ENCODE data around the gene KCNAB2.

KCNAB2 gene

DNA sequence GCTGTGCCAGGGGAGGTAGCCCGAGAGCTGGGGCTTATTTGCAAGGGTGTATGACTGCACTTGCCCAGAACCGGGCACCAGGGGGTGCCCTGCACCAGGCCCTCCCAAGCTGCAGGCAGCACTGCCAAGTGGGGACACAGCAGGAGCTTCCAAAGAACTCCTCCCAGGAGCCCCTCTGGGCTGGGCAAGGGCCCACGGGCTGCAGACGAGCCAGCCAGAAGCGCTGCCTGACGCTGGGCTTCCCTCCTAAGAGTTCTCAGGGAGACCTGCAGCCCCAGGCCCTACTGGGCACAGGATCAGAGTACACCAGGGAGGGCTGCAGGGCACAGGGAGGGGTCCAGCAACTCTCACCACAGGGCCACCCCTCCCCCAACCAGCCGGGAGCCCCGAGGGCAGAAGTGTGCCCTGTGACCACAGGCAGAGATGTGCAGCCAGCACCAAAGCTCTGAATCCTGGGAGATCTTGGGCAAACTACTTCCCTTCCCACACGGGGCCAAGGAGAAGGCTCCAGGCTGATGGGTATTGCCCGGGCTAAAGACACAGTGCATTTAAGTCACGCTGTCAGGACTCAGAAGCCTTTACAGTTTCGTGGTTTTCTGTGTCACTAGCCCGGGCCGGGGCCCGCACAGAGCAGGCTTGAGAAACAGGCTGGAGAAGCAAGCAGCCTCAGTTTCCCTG lies 63.4 kb downstream of the KCNAB2 start:
- DNase-seq (ENCODE audit: low read depth in 3 of 3): peak in 1 of 3 experiments; percentile 12

DNA sequence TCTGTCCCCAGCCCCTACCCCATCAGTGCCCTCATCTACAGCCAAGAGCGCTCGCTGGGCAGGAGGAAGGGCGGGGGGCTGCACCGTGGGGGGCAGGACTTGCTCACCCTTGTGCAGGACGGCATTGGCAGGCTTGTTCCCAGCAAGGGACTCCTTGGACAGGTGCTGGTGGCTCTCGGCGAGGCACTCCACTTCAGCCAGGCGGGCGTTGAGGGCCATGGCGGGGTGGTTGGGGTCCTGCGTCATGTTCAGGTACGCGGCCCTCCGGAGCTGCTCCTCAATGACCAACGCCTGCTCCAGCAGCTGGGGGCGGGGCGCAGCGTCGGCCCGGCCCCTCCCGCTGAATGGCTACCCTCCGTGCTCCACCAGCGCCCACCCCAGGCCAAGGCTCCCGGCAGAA lies 64.0 kb downstream of the KCNAB2 start:
- no peak for DNase-seq (ENCODE audit: low read depth in 3 of 3)

DNA sequence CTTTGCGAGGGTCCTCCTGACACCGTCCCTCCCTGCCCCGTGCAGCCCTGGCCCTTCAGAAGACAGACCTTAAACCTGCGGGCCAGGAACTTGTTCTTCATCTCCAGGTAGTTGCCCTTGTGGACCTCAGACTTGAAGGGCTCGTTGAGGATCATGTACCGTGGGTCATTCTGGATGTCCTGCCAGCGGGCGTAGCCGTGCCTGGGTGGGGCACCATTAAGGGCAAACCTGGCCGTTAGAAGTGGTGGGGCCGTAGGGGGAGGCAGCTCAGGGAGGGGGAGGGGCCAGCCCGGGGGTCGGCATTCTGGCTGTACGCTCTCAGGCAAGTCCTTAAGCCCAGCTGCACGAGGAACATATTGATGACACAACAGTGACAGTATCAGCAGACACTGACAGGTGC lies 64.6 kb downstream of the KCNAB2 start:
- no peak for DNase-seq (ENCODE audit: low read depth in 3 of 3)

DNA sequence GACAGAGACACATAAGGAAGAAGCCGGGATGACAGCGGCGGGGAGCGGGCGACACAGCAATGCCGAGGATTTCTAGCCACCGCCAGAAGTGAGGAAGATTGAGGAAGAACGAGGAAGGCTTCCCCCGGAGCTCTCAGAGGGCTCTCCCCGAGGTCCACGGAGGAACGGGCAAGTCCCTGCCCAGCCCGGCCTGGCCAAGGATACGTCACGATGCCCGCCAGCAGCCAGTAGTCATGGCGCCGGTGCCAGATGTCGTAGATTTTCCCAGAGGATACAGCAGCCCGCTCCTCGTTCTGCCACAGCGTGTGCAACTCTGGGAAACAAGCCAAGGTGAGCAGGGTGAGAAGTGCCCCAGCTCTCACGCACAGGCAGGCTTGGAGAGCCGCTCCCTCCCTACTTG lies 65.9 kb downstream of the KCNAB2 start:
- DNase-seq (ENCODE audit: low read depth in 3 of 3): no peak

DNA sequence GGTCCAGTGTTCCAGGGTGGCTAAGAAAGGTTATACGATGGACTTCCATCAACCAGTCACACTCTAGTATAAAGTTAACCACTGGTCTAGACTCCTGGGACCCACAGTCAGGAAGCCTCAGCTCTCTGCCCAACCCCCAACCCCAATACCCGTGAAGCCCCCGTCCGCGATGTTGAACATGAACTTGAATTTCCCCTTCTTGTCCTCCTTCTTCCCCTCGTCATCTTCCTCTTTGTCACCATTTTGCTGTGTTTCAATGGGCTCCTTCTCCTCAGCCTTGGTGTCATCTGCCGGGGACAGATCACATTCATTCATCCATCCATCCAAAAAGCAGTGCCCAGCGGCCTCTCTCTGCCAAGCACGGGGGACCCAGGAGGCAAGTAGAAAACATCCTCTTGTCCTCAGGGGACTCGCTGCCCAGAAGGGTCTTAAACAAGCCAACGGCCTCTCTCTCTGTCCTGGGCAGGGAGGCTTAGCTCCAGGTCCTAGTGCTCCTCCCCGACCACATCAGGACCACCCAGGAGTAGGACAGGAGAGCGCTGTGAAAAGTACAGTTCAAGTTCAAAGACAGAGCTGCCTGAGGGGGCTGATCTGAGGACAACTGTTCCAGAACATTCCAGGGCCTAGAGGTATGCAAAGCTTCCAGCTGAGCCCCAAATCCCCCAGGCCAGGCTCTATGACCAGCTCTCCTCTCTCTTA lies 66.5 kb downstream of the KCNAB2 start:
- no peak for DNase-seq (ENCODE audit: low read depth in 3 of 3)

DNA sequence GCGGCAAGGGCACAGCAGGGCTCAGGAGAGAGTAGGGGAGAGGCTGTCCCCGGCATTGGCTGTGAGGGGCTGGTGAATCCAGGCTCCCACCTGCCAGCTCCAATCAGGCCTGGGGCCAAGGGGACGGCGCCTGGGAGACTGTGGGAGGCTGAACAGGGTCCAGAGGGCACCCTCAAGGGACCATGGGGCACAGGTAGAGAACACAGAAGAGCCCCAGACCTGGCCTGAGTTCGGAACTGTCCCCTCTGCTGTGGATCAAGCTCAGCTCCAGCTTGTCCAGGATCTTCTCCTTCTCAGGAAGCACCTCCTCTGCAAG lies 67.0 kb downstream of the KCNAB2 start:
- DNase-seq (ENCODE audit: low read depth in 3 of 3): no peak

DNA sequence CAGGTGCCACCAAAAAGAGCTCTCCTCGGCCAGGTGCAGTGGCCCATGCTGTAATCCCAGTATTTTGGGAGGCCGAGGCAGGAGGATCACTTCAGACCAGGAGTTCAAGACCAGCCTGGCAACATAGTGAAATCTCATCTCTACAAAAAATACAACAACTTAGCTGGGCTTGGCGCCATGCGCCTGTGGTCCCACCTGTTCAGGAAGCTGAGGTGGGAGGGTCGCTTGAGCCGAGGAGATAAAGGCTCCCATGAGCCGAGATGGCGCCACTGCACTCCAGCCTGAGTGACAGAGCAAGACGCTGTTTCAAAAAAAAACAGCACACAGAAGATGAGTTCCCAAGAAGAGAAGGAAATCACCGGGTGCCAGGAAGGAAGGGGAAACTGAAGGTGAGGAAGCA lies 67.4 kb downstream of the KCNAB2 start:
- DNase-seq (ENCODE audit: low read depth in 3 of 3): no peak

DNA sequence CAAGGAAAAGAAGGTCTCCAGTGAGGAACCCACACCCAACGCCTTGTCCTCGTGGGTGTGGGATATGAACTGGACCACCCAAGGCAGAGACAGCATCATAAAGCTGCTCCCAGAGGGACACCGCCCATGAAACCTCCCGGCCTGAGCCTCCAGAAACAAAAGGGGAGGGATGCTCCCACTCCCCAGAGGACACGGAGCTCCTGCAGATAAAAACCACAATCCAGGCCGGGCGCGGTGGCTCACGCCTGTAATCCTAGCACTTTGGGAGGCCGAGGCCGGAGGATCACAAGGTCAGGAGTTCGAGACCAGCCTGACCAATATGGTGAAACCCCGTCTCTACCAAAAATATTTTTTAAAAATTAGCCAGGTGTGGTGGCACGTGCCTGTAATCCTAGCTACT lies 68.1 kb downstream of the KCNAB2 start:
- DNase-seq (ENCODE audit: low read depth in 3 of 3): no peak

DNA sequence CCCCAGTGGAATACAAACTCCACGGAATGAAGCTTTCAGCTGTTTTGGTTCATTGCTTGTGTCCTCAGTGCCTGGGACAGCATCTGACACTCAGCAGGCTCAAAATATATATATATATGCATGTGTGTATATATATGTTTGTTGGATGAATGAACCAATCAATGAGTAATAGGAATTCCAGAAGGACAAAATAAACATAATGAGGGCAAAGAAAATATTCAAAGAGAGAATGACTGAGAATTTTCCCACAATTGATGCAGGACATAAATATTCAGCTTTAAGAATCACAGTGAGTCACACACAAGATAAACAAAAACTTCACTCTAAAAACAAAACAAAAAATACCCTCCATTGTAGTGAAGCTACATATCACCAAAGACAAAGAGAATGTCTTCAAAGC lies 70.4 kb downstream of the KCNAB2 start:
- DNase-seq (ENCODE audit: low read depth in 3 of 3): no peak

DNA sequence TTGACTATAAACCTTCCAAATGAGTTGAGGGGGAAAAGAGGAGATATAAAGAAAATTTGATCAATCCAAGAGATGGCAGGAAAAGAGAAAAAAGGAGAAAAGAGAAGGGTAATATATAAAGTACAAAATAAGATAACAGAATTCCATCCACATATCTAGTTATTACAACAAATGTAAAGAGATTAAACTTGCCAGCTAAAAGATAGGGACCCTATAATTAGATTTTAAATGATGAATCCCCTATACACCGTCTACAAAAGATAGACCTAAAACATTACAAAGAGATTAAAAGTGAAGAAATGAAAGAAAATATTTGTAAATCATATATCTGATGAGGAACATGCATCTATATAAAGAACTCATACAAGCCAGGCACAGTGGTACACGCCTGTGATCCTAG lies 71.4 kb downstream of the KCNAB2 start:
- no peak for DNase-seq (ENCODE audit: low read depth in 3 of 3)

DNA sequence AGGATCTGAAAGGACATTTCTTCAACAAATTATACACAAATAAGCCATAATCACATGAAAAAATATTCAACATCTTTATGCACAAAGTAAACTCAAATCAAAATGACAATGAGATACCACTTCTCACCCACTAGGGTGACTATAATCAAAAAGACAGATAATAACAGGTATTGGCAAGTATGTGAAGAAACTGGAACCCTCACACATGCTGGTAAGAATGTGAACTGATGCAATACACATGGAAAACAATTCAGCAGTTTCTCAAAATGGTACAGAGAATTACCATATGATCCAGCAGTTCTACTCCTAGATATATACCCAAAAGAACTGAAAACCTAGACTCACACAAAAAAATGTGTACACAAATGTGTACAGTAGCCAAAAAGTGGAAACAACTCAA lies 71.9 kb downstream of the KCNAB2 start:
- no peak for DNase-seq (ENCODE audit: low read depth in 3 of 3)

DNA sequence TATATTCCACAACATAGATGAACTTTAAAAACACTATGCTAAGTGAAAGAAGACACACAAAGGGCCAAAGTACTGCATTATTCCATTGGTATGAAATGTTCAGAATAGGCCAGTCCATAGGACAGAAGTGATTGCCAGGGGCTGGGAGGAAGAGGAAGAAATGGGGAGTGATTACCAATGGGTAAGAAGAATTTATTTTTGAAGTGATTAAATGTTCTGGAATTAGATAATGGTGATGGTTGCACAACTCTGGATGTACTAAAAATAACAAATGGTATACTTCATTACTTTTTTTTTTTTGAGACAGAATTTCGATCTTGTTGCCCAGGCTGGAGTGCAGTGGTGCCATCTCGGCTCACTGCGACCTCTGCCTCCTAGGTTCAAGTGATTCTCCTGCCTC lies 72.7 kb downstream of the KCNAB2 start:
- no peak for DNase-seq (ENCODE audit: low read depth in 3 of 3)

DNA sequence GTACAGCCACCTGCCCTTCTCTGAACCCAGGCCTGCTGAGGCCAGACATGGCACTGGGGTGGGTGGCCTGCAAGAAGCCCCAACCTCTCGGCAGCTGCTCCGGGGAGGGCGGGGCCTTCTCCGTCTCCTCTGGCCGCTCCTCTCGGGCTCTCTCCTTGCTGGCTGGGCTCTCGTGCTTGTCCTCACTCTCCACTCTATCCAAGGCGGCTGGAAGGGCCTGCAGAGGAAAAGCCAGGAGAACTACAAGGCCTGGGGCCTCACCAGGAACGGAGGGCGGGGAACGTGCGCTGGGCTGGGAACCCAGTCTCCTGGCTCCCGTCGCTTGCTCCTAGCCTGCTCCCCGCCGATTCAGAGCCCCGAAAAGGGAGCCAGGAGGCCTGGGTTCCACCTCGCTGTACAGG lies 75.3 kb downstream of the KCNAB2 start:
- no peak for DNase-seq (ENCODE audit: low read depth in 3 of 3)

DNA sequence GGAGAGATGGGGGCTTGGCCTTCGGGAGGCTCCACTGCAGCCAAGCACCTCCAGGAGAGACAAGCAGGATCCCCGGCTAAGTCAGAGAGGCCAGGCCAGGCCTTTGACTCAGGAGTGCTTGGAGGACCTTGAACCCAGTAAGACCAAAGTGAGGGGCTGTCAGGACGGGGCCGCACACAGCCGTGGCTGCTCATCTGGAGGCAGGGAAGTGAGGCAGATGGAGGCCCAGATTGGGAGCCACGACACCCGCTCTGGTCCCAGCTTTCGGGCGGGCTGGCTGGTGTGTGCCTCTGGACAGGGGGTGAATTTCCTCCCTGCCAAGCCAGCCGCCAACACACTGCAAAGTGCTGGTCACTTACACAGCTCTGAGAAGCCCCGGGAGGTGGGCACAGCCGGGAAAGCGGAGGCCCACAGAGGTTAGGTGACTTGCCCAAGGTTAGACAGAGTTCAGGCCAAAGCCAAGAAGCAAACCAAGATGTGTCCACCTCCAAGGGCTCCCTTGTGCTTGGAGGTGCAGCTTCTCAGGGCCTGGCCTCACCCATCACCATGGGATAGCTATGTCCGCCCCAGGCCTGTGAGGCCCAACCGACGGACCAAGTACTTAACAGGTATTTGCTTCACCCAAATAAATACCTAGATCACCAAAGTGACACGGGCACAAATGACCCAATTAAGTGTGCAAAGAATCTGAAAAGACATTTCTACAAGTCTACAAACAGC lies 76.1 kb downstream of the KCNAB2 start:
- no peak for DNase-seq (ENCODE audit: low read depth in 3 of 3)

DNA sequence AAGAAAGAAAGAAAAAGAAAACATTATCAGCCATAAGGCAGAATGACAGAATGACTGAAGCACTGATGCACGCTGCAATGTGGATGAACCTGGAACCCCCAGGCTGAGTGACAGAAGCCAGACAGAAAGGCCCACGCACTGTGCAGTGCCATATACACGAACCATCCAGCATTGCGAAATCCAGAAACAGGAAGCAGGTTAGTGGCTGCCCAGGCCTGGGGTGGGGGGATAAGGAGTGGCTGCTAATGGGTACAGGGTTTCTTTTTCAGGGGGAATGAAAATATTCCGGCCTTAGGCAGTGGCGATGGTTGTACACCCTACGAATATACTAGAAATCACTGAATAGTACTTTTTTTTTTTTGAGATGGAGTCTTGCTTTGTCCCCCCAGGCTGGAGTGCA lies 77.4 kb downstream of the KCNAB2 start:
- no peak for DNase-seq (ENCODE audit: low read depth in 3 of 3)

DNA sequence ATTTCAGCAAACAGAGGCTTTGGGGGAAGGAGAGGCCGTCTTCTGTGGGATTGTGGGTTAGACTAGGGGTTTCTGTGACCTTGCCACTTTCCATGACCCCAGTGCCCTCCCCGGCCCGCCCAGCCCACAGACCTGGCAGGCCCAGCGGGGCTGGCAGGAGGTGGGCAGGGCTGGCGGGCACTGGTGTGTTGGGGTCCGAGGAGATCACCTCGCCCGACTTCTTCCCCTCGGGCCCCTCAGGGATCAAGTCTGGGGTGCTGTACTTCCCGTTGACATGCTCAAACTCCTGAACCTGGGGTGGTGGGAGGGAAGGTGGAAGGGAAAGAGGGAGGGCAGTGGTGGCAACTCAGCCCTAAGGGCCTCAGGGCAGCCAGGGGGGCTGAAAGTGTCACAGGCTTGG lies 78.1 kb downstream of the KCNAB2 start:
- DNase-seq (ENCODE audit: low read depth in 3 of 3): no peak

DNA sequence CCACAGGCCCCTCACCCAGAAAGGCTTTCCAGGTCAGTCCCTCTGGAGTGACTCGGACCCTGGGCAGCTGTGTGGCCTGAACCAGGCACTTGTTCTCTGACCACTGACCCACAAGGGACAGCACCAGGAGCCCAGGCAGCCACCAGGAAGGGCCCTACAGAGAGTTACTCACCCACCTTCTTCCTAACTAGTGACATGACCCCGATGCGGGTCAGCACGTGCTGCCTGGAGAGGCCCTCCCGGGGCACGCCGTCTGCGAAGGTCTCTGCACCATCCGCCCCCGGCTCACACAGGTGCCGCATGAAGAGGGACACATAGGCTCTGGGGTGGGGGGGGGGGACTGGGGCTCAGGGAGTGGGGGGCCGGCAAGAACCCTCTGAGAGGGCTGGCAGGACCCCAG lies 78.7 kb downstream of the KCNAB2 start:
- no peak for DNase-seq (ENCODE audit: low read depth in 3 of 3)

DNA sequence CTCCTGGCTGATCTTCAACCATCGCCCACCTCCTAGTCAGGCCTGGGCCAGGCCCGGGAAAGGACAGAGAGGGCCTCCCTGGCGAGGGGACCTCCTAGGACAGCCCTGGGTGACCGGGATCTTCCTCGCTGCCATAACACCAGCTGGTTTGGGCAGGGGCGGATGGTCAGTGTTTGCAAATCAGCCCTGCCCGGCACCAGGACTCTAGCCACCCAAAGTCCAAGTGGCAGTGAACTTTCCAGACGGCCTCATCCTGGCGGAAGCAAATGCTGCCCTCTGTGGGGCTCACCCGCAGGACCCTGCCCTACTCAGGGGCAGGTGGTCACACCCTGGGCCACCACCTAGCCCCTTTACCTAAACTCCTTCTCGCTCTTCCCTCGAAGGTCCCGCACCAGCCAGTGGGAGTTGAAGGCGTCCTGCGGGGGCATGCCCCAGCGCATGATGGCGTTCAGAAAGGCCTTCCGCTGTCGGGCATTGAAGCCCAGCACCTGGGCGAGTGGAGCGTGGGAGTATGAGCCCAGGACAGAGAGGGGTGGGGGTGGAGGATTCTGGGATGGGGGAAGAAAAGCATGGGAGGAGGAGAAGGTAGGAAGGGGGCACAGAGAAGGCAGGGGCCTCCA lies 79.2 kb downstream of the KCNAB2 start:
- DNase-seq (ENCODE audit: low read depth in 3 of 3): no peak

DNA sequence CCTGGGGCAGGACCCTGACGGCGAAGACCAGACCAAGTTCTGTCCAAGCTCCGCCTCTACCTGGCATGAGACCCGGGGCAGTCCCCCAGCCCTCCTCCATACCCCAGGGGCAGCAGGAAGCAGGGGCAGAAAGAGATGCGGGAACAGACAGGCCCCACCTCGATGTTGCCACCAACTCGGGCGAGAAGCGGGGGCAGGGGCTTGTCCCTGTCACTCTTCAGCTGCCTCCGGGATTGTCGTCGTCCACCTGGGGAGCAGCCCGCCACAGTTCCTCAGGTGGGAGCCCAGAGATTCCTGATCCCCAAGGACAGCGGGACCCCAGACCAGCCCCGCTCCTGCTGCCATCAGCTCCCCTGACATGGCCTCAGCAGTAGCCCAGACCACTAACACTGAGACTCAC lies 79.7 kb downstream of the KCNAB2 start:
- no peak for DNase-seq (ENCODE audit: low read depth in 3 of 3)

DNA sequence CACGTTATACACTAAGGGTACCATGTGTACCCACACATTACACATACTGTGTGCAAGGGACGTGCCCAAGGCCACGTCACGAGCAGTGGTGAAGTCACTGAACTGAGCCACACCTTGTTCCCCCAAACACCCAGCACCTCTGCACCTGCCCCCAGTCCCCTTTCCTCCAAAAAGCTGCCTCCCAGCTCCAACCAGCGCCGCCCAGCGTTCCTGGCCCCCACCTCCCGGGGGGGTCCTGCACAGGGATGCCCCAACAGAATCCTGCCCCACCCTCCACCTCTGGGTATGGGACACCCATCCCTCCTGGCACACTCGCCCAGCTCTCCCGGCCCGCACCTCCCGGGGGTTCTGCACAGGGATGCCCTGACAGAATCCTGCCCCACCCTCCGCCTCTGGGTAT lies 80.3 kb downstream of the KCNAB2 start:
- DNase-seq (ENCODE audit: low read depth in 3 of 3): no peak

DNA sequence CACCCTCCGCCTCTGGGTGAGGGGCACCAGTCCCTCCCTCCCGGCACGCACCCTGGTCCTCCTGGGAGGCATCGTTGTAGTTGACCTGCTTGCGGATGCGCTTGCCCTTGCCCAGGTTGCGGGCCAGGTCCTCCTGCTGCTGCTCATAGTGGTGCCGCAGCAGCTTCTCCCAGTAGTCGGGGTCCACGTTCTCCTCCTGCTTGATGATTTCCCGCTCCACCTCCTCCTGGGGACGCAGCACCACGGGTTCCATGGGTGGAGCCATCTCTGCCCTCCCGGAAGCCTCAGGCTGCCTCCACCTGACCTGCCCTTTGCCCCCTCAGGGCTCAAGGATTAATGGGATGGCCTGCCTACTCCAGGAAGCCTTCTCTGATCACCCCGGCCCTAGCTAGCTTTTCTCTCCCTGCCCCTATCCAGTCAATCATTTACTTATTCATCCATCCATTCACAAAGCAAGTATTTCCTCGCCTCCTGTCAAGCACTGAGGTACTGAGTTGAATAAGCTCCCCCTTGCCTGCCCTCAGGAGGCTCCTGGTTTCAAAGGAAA lies 80.9 kb downstream of the KCNAB2 start:
- no peak for DNase-seq (ENCODE audit: low read depth in 3 of 3)

DNA sequence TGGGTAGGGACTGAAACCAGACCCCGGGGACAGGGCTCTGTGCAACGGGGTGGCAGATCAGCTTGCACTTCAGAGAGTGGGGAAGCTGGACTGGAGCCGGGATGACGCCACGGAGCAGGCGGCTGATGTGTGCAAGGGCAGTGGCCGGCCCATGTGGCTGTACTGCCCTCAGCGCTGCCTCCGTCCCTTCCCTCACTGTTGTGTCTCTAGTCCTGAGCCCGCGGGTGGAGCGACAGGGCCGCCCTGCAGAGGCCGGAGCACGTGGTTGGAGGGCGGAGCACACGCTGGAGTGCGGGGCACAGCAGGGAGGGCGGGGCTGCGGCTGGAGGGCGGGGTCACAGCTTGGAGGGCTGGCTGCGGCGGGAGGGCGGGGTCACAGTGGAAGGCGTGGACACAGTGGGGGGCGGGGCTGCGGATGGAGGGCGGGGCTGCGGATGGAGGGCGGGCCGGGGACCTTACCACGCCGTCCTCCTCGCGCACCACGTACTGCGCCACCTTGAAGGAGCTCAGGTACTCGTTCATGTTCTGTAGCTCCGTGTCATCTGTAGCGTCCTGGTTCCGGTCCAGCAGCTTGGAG lies 82.0 kb downstream of the KCNAB2 start:
- DNase-seq (ENCODE audit: low read depth in 3 of 3): peak; percentile 46 to 59 (median 49)

All from stimulated activated CD4-positive, alpha-beta T cell treated with anti-CD3 and anti-CD28 coated beads, TNF-alpha, amount 100 ng/mL, for 4 hours (primary cell).